Fibroblast of pulmonary artery (primary cell): ENCODE results near the gene PAIP2B.

Experiments
- DNase-seq: peaks from one replicate; pipeline ENCODE4 v3.0.0-alpha.2; 2010; ENCODE audit warnings: low read depth
- H3K4me3 ChIP-seq: replicated peaks from 2 replicates; pipeline ENCODE4 v1.5.1; 2011; ENCODE audit warnings: low read depth, mild to moderate bottlenecking, control low read depth, low read length, moderate library complexity
- TF ChIP-seq, protein P1 (sequence below): IDR thresholded peaks from 2 replicates; pipeline ENCODE4 v1.5.1; 2011; ENCODE audit warnings: mild to moderate bottlenecking, control low read depth, low read length, inconsistent platforms; ENCODE audit errors: missing control alignments

The PAIP2B gene

DNA sequence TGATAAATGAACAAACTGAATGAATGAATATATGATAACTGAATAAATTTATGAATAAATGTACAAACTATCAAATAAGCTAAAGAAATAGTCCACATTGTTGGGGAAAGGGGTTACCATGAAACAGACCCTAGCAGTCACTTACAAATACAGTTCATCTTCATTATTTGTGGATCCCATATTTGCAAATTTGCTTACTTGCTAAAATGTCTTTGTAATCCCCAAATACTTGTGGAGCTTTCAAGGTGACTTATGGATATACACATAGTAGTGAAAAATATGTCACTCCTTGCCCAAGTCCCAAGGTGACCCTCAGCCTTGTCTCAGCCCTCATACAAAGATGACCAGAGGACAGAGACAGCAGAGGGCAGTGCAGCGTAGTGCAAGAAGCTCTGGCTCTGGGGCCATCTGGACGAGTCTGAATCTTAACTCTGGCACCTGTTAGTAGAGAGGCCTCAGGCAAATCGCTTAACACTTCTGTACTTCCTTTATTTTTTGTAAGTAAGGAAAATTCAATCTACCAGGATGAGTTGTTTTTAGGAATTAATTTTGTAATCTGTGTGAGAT is 3.1 kb downstream of the PAIP2B start:
- TF ChIP-seq, protein P1, sequence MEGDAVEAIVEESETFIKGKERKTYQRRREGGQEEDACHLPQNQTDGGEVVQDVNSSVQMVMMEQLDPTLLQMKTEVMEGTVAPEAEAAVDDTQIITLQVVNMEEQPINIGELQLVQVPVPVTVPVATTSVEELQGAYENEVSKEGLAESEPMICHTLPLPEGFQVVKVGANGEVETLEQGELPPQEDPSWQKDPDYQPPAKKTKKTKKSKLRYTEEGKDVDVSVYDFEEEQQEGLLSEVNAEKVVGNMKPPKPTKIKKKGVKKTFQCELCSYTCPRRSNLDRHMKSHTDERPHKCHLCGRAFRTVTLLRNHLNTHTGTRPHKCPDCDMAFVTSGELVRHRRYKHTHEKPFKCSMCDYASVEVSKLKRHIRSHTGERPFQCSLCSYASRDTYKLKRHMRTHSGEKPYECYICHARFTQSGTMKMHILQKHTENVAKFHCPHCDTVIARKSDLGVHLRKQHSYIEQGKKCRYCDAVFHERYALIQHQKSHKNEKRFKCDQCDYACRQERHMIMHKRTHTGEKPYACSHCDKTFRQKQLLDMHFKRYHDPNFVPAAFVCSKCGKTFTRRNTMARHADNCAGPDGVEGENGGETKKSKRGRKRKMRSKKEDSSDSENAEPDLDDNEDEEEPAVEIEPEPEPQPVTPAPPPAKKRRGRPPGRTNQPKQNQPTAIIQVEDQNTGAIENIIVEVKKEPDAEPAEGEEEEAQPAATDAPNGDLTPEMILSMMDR: peak; percentile 43
- no peak overlapping the region for H3K4me3 ChIP-seq
- peak; percentile 42 for DNase-seq

DNA sequence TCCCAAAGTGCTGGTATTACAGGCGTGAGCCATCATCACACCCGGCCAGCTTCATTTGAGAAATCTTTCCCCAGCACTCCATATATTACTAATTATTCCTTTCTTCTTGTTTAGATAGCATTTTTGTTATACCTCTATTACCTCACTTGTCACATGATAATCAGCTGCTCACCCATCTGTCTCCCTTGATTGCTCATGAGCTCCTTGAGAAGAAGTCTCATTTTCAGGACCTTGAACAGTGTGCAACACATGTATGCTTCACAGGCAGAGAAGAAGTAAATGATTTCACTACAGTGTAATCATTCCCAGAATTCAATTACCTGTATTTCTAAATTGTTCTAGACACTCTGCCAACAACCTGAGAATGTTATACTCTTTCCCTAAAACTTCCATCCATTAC is 6.2 kb downstream of the PAIP2B start:
- no peak overlapping the region for H3K4me3 ChIP-seq
- no peak for DNase-seq
- TF ChIP-seq, protein P1: no peak

DNA sequence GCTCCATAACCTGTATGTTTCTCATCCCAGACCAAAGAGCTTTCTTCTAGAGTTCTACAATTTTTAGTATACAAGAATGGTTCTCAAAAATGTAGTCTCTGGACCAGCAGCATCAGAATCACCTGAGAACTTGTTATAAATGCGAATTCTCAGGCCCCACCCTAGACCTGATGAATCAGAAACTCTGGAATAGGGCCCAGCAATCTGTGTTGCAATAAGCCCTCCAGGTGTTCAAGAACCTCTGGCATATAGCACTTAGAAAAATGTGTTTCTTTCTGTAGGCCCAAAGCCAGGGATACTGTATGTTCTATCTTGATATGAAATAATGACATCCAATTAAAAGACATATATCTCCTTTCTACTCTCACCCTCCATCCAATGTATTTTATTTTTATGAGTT is 10.4 kb downstream of the PAIP2B start:
- DNase-seq: no peak
- no peak overlapping the region for H3K4me3 ChIP-seq
- TF ChIP-seq, protein P1: no peak

DNA sequence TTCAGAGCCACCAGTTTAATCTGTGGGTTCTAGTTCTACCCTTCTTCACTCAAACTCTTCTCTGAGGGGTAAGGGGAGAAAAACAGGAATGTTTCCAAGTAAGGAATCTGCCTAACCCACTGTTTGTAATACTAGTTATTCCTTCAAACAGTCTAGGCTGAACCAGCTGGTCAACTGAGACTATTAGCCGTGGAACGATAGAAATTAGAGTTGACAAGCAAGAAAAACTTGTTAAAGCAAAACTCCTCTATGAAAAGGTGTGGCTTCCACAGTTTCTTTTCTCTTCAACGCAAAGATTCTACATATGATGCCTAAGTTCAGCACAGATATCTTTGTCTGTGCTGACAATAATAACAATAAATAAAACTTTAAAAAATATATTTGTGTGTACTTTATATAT is 11.5 kb downstream of the PAIP2B start:
- TF ChIP-seq, protein P1: no peak
- no peak overlapping the region for H3K4me3 ChIP-seq
- no peak for DNase-seq

DNA sequence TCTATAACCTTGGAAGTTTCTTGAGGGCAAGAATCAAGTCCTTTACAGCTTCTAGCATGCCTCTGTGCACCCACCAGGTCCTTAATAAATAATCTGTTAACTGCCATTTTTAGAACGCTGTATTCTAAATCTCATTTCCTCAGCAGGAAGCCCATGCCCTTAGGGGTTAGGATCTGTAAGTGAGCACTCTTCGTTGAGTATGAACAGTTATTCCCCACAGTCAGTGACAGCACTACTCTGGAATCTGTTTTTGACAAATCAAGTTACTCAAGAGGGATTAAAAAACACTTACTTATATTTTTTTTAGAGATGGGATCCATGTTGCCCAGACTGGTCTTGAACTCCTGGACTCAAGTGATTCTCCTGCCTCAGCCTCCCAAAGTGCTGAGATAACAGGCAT is 14.6 kb downstream of the PAIP2B start:
- no peak for DNase-seq
- no peak overlapping the region for H3K4me3 ChIP-seq
- TF ChIP-seq, protein P1: no peak

DNA sequence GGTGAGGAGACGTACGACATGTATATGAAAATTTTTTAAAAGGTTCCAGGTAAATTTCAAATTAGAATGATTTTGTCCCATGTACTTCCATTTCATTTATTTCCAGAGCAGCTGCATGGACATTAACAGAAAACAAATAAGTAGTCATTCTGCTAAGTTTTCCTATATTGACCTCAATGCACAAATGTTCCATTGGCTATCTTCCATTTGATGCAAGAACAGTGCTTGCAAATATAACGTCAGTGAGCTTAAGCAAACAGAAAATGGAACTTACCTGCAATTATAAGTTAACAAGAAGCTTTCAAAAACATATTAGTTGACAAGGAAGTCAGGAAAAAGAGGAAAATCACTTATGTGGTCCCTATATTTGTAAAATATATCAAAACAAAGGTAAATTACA is 16.6 kb downstream of the PAIP2B start:
- TF ChIP-seq, protein P1: no peak
- DNase-seq: no peak

DNA sequence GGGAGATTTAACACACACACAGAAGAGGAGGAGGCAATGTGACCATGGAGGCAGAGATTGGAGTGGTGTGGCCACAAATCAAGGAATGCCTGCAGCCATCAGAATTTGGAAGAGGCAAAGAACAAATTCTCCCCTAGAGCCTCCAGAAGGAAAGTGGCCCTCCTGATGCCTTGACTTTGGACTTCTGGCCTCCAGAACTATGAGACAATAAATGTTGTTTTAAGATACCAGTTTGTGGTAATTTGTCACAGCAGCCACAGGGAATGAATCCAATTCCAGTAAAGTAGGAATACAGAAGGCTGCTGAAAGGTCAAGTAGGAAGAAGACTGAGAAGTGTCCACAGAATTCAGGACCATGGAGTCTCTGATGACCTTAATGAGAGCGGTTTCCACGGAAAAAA is 18.1 kb downstream of the PAIP2B start:
- TF ChIP-seq, protein P1: no peak
- no peak for DNase-seq
- H3K4me3 ChIP-seq: no peak overlapping the region

More for the DNA sequence above, 16.6 kb downstream of the PAIP2B start:
- H3K4me3 ChIP-seq: no peak overlapping the region
